ENCODE results near the gene REXO4. TPM values are rescaled to one million over a fixed set of nuclear protein-coding genes. Genes with fewer than 3 reads are reported as not detected.

The REXO4 gene
- total and polyA plus RNA-seq, 2 of the 13 experiments (the other 11 are each of a cell fraction or from before 2014, with no cell fraction given) = 18.5 to 30.4 TPM

- TF ChIP-seq, protein P1, sequence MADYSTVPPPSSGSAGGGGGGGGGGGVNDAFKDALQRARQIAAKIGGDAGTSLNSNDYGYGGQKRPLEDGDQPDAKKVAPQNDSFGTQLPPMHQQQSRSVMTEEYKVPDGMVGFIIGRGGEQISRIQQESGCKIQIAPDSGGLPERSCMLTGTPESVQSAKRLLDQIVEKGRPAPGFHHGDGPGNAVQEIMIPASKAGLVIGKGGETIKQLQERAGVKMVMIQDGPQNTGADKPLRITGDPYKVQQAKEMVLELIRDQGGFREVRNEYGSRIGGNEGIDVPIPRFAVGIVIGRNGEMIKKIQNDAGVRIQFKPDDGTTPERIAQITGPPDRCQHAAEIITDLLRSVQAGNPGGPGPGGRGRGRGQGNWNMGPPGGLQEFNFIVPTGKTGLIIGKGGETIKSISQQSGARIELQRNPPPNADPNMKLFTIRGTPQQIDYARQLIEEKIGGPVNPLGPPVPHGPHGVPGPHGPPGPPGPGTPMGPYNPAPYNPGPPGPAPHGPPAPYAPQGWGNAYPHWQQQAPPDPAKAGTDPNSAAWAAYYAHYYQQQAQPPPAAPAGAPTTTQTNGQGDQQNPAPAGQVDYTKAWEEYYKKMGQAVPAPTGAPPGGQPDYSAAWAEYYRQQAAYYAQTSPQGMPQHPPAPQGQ (CRISPR knock-in tag; IDR thresholded peaks at IDR 0.05; ENCODE audit: borderline replicate concordance) = no peak
- TF ChIP-seq BHLHE40 (IDR thresholded peaks at IDR 0.05; ENCODE audit: low read length) (peak; percentile 43; the same call in 1 of the 2 replicates), FOSL2 (CRISPR knock-in tag; IDR thresholded peaks at IDR 0.05) (peak; percentile 79), ZNF550 (CRISPR knock-in tag; IDR thresholded peaks at IDR 0.05; ENCODE audit: borderline replicate concordance) (no peak), ZNF598 (CRISPR knock-in tag; IDR thresholded peaks at IDR 0.05; ENCODE audit: borderline replicate concordance) (no peak), SMAD1 (CRISPR knock-in tag; IDR thresholded peaks at IDR 0.05; ENCODE audit: borderline replicate concordance, low read depth) (no peak), ZFP91 (CRISPR knock-in tag; IDR thresholded peaks at IDR 0.05; ENCODE audit: borderline replicate concordance) (peak; percentile 49; the same call in 1 of the 2 replicates), NONO (IDR thresholded peaks at IDR 0.05) (no peak), NONO (CRISPR knock-in tag; conservative IDR thresholded peaks at IDR 0.05) (no peak), ZNF709 (CRISPR knock-in tag; IDR thresholded peaks at IDR 0.05) (no peak), POGK (CRISPR knock-in tag; conservative IDR thresholded peaks at IDR 0.05) (0 out of 2 replicates have a peak, but pooled peaks have one; percentile 7), JUNB (CRISPR knock-in tag; IDR thresholded peaks at IDR 0.05; ENCODE audit: borderline replicate concordance) (no peak), ONECUT2 (CRISPR knock-in tag; IDR thresholded peaks at IDR 0.05) (no peak), ZNF674 (CRISPR knock-in tag; IDR thresholded peaks at IDR 0.05; ENCODE audit: low read depth) (no peak)
- TF ChIP-seq, protein P2, sequence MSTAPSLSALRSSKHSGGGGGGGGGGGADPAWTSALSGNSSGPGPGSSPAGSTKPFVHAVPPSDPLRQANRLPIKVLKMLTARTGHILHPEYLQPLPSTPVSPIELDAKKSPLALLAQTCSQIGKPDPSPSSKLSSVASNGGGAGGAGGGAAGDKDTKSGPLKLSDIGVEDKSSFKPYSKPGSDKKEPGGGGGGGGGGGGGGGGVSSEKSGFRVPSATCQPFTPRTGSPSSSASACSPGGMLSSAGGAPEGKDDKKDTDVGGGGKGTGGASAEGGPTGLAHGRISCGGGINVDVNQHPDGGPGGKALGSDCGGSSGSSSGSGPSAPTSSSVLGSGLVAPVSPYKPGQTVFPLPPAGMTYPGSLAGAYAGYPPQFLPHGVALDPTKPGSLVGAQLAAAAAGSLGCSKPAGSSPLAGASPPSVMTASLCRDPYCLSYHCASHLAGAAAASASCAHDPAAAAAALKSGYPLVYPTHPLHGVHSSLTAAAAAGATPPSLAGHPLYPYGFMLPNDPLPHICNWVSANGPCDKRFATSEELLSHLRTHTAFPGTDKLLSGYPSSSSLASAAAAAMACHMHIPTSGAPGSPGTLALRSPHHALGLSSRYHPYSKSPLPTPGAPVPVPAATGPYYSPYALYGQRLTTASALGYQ (CRISPR knock-in tag; IDR thresholded peaks at IDR 0.05) = no peak
- TF ChIP-seq, protein P3, sequence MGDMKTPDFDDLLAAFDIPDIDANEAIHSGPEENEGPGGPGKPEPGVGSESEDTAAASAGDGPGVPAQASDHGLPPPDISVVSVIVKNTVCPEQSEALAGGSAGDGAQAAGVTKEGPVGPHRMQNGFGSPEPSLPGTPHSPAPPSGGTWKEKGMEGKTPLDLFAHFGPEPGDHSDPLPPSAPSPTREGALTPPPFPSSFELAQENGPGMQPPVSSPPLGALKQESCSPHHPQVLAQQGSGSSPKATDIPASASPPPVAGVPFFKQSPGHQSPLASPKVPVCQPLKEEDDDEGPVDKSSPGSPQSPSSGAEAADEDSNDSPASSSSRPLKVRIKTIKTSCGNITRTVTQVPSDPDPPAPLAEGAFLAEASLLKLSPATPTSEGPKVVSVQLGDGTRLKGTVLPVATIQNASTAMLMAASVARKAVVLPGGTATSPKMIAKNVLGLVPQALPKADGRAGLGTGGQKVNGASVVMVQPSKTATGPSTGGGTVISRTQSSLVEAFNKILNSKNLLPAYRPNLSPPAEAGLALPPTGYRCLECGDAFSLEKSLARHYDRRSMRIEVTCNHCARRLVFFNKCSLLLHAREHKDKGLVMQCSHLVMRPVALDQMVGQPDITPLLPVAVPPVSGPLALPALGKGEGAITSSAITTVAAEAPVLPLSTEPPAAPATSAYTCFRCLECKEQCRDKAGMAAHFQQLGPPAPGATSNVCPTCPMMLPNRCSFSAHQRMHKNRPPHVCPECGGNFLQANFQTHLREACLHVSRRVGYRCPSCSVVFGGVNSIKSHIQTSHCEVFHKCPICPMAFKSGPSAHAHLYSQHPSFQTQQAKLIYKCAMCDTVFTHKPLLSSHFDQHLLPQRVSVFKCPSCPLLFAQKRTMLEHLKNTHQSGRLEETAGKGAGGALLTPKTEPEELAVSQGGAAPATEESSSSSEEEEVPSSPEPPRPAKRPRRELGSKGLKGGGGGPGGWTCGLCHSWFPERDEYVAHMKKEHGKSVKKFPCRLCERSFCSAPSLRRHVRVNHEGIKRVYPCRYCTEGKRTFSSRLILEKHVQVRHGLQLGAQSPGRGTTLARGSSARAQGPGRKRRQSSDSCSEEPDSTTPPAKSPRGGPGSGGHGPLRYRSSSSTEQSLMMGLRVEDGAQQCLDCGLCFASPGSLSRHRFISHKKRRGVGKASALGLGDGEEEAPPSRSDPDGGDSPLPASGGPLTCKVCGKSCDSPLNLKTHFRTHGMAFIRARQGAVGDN (CRISPR knock-in tag; IDR thresholded peaks at IDR 0.05) = peak; percentile 63
Observed at GRCh38 chr9:133379153-133380086, 38.4 kb downstream of the REXO4 start (continued).
